Effector memory CD4-positive, alpha-beta T cell (primary cell): Measurements from ENCODE around the gene COG6.

Source experiments
- DNase-seq, 3 donors: peaks; one replicate each; pipeline ENCODE4 v3.0.0-alpha.2; 2020
- H3K27ac ChIP-seq: 2 replicates; pipeline ENCODE4 v1.7.0; 2013; ENCODE audit warnings: mild to moderate bottlenecking, low read length, moderate library complexity; ENCODE audit not compliant: insufficient read depth, poor library complexity, severe bottlenecking
- H3K27me3 ChIP-seq: replicated peaks from 2 replicates; pipeline ENCODE4 v1.7.0; 2013; ENCODE audit warnings: mild to moderate bottlenecking, low read length; ENCODE audit not compliant: insufficient read depth, control insufficient read depth, poor library complexity, severe bottlenecking
- H3K36me3 ChIP-seq: 2 replicates; pipeline ENCODE4 v1.7.0; 2013; ENCODE audit warnings: mild to moderate bottlenecking, low read length, moderate library complexity; ENCODE audit not compliant: control insufficient read depth, insufficient read depth
- H3K4me1 ChIP-seq: 2 replicates; pipeline ENCODE4 v1.7.0; 2013; ENCODE audit warnings: low read length, mild to moderate bottlenecking; ENCODE audit not compliant: control insufficient read depth, insufficient read depth, poor library complexity, severe bottlenecking
- H3K4me3 ChIP-seq: 2 replicates; pipeline ENCODE4 v1.7.0; 2013; ENCODE audit warnings: low read length, low read depth, mild to moderate bottlenecking; ENCODE audit not compliant: insufficient read depth, poor library complexity, severe bottlenecking
- H3K9me3 ChIP-seq: 2 replicates; pipeline ENCODE4 v1.7.0; 2013; ENCODE audit warnings: mild to moderate bottlenecking, low read length, moderate library complexity; ENCODE audit not compliant: control insufficient read depth

COG6 gene

GRCh38 chr13:39672378-39673132, 17.1 kb downstream of the COG6 start:
- no peak overlapping the region for H3K4me3 ChIP-seq
- H3K4me1 ChIP-seq: no peaks in the 10 kb centered on the region
- no peaks in the 10 kb centered on the region for H3K36me3 ChIP-seq
- no peak overlapping the region for H3K27ac ChIP-seq
- H3K9me3 ChIP-seq: no peaks in the 10 kb centered on the region
- no peak for DNase-seq
- no peaks in the 10 kb centered on the region for H3K27me3 ChIP-seq

DNA sequence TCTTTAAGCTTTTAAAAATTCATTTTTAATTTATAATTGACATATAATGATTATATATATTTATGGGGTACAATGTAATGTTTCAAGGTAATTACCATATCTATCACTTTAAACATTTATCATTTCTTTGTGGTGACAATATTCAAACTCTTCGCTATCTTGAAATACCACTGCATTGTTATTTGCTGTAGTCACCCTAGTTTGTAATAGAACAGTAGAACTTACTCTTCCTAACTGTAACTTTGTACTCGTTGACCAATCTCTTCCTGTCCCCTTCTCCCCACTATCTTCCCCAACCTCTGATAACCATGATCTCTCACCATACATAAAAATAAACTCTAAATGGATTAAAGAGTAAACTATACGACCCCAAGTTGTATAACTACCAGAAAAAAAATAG, 20.4 kb downstream of the COG6 start:
- Histone ChIP-seq H3K27ac (no peak overlapping the region), H3K4me3 (no peak overlapping the region)
- no peak for DNase-seq

GRCh38 chr13:39676315-39676876, 20.9 kb downstream of the COG6 start:
- H3K9me3 ChIP-seq: no peaks in the 10 kb centered on the region
- no peak overlapping the region for H3K27ac ChIP-seq
- no peaks in the 10 kb centered on the region for H3K4me1 ChIP-seq
- H3K27me3 ChIP-seq: no peaks in the 10 kb centered on the region
- H3K36me3 ChIP-seq: peaks cover 13% of the 10 kb centered on the region
- H3K4me3 ChIP-seq: no peak overlapping the region
- no peak for DNase-seq

More for the DNA sequence above, 20.4 kb downstream of the COG6 start:
- Histone ChIP-seq H3K36me3 (peaks cover 12% of the 10 kb centered on the region), H3K9me3 (no peaks in the 10 kb centered on the region), H3K27me3 (no peaks in the 10 kb centered on the region), H3K4me1 (no peaks in the 10 kb centered on the region)

GRCh38 chr13:39682310-39682709, 26.8 kb downstream of the COG6 start:
- Histone ChIP-seq H3K36me3 (peaks cover 22% of the 10 kb centered on the region), H3K4me1 (no peaks in the 10 kb centered on the region), H3K27ac (no peak overlapping the region), H3K27me3 (no peaks in the 10 kb centered on the region), H3K4me3 (no peak overlapping the region), H3K9me3 (no peaks in the 10 kb centered on the region)
- DNase-seq: no peak

DNA sequence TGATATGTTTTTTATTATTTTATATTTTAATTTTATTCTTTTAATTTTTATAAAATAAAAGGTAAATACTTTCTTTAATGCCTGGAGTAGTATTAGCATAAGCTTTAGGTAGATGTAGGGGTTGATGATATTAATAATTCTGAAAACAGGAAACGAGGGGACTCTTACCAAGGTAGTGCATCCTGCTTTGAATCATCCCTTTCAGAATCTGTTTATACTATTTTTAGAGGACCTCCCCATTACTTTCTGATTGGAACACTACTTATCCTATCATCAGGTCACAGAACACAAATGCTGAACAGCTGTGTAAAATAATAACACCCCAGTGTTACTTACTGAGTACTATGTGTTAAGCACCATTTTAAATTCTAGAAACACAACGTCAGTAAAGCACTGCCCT, 27.3 kb downstream of the COG6 start:
- no peaks in the 10 kb centered on the region for H3K27me3 ChIP-seq
- H3K27ac ChIP-seq: no peak overlapping the region
- no peak for DNase-seq
- peaks cover 27% of the 10 kb centered on the region for H3K36me3 ChIP-seq
- H3K4me1 ChIP-seq: no peaks in the 10 kb centered on the region
- H3K4me3 ChIP-seq: no peak overlapping the region
- no peaks in the 10 kb centered on the region for H3K9me3 ChIP-seq

- Histone ChIP-seq H3K27ac (no peak overlapping the region), H3K27me3 (no peaks in the 10 kb centered on the region), H3K9me3 (no peaks in the 10 kb centered on the region), H3K4me3 (no peak overlapping the region), H3K36me3 (peaks cover 29% of the 10 kb centered on the region), H3K4me1 (no peaks in the 10 kb centered on the region)
- DNase-seq: no peak
Measured at GRCh38 chr13:39684531-39685137, 29.2 kb downstream of the COG6 start.

- Histone ChIP-seq H3K4me1 (no peaks in the 10 kb centered on the region), H3K4me3 (no peak overlapping the region), H3K36me3 (peaks cover 23% of the 10 kb centered on the region), H3K27ac (no peak overlapping the region), H3K9me3 (no peaks in the 10 kb centered on the region), H3K27me3 (no peaks in the 10 kb centered on the region)
- DNase-seq: no peak
Measured at GRCh38 chr13:39685652-39686051, 30.2 kb downstream of the COG6 start.

- H3K27me3 ChIP-seq: no peaks in the 10 kb centered on the region
- no peaks in the 10 kb centered on the region for H3K9me3 ChIP-seq
- no peak overlapping the region for H3K27ac ChIP-seq
- H3K4me3 ChIP-seq: no peak overlapping the region
- peaks cover 12% of the 10 kb centered on the region for H3K36me3 ChIP-seq
- no peak for DNase-seq
- no peaks in the 10 kb centered on the region for H3K4me1 ChIP-seq
Measured at GRCh38 chr13:39688278-39688677, 32.8 kb downstream of the COG6 start.

DNA sequence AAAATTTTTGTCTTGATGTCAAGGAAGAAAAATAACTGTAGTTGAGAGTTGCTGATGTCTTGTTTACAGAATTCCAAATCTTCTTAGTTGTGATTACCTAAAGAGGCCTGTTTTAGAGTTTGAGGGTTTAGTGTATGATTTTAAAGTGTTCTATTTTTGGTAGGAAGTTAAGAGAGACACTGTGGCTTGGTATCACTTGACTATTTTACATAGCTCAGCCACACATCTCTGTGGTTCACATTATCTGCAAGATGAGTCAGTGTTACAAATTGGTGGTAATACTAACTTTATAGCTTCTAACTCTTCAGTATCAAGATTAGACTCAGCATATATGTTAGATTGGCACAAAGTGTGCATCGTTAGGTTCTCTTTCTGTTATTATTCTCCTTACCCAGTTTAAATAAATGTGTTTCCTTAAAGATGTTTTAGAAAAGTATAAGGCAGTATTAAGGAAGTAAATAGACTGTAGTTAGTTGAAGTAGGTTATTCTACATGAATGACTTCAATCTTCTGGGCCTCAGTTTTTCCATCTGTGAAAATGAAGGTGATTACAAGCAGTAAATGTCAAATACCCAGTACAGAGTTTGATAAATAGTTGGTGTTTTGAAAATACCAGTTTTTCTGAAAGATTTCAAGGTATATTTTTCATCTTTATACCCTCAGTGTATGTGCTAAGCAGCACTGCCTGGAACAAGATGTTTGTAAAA, 33.4 kb downstream of the COG6 start:
- no peak overlapping the region for H3K27ac ChIP-seq
- H3K27me3 ChIP-seq: no peaks in the 10 kb centered on the region
- H3K36me3 ChIP-seq: peaks cover 12% of the 10 kb centered on the region
- H3K4me1 ChIP-seq: no peaks in the 10 kb centered on the region
- no peak overlapping the region for H3K4me3 ChIP-seq
- no peaks in the 10 kb centered on the region for H3K9me3 ChIP-seq
- no peak for DNase-seq
